ENCODE data around the gene CYP26C1. TPM values are rescaled to one million over a fixed set of nuclear protein-coding genes. Genes with fewer than 3 reads are reported as not detected.

The CYP26C1 gene
- total RNA-seq, 6 donors from 2014 or later: 0.22 to 0.46 (median 0.37) TPM; not detected in 1

GRCh38 chr10:93034426-93034825, 26.2 kb upstream of the CYP26C1 start:
- DNase-seq (no peak), ATAC-seq (ENCODE audit: low FRiP score in 2 of 2) (no peak)
- WGBS, 2 donors: 28 to 63% methylated on average over 1 of the region's 1 CpG
- no peak overlapping the region for H3K4me3 ChIP-seq
- no peaks in the 10 kb centered on the region for H3K36me3 ChIP-seq
- no peak overlapping the region for H3K27ac ChIP-seq
- TF ChIP-seq EP300 (IDR thresholded peaks at IDR 0.05) (no peak), POLR2A (IDR thresholded peaks at IDR 0.05) (no peak), POLR2AphosphoS5 (IDR thresholded peaks at IDR 0.05) (no peak)
- TF ChIP-seq, protein P1, sequence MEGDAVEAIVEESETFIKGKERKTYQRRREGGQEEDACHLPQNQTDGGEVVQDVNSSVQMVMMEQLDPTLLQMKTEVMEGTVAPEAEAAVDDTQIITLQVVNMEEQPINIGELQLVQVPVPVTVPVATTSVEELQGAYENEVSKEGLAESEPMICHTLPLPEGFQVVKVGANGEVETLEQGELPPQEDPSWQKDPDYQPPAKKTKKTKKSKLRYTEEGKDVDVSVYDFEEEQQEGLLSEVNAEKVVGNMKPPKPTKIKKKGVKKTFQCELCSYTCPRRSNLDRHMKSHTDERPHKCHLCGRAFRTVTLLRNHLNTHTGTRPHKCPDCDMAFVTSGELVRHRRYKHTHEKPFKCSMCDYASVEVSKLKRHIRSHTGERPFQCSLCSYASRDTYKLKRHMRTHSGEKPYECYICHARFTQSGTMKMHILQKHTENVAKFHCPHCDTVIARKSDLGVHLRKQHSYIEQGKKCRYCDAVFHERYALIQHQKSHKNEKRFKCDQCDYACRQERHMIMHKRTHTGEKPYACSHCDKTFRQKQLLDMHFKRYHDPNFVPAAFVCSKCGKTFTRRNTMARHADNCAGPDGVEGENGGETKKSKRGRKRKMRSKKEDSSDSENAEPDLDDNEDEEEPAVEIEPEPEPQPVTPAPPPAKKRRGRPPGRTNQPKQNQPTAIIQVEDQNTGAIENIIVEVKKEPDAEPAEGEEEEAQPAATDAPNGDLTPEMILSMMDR (IDR thresholded peaks at IDR 0.05): no peak
- H3K9me3 ChIP-seq: no peaks in the 10 kb centered on the region
- H3K4me1 ChIP-seq: no peaks in the 10 kb centered on the region
- H3K27me3 ChIP-seq: no peaks in the 10 kb centered on the region

- 96 to 97% methylated on average over 1 of the region's 1 CpG for WGBS, 2 donors
- TF ChIP-seq POLR2AphosphoS5 (IDR thresholded peaks at IDR 0.05): no peak
- TF ChIP-seq EP300 (IDR thresholded peaks at IDR 0.05): no peak
- TF ChIP-seq POLR2A (IDR thresholded peaks at IDR 0.05): no peak
- TF ChIP-seq, protein P1 (IDR thresholded peaks at IDR 0.05): no peak
- H3K27me3 ChIP-seq: no peaks in the 10 kb centered on the region
- H3K4me1 ChIP-seq: no peaks in the 10 kb centered on the region
- no peaks in the 10 kb centered on the region for H3K36me3 ChIP-seq
- no peak for ATAC-seq (ENCODE audit: low FRiP score in 2 of 2)
- no peak overlapping the region for H3K4me3 ChIP-seq
- no peaks in the 10 kb centered on the region for H3K9me3 ChIP-seq
- no peak overlapping the region for H3K27ac ChIP-seq
- DNase-seq: no peak
Measured at GRCh38 chr10:93039110-93039509, 21.5 kb upstream of the CYP26C1 start.

GRCh38 chr10:93039721-93040120, 20.9 kb upstream of the CYP26C1 start:
- ATAC-seq (ENCODE audit: low FRiP score in 2 of 2): no peak
- Histone ChIP-seq H3K4me1 (no peaks in the 10 kb centered on the region), H3K27ac (no peak overlapping the region), H3K27me3 (no peaks in the 10 kb centered on the region), H3K36me3 (no peaks in the 10 kb centered on the region), H3K9me3 (no peaks in the 10 kb centered on the region), H3K4me3 (no peak overlapping the region)
- TF ChIP-seq POLR2AphosphoS5 (IDR thresholded peaks at IDR 0.05) (no peak), POLR2A (IDR thresholded peaks at IDR 0.05) (no peak)
- TF ChIP-seq, protein P1 (IDR thresholded peaks at IDR 0.05): peak in 1 of 6 experiments; percentile 16
- WGBS, 2 donors: 35 to 47% methylated on average over 3 of the region's 3 CpGs
- DNase-seq: no peak

GRCh38 chr10:93054486-93054885, 6.1 kb upstream of the CYP26C1 start:
- 96 to 99% methylated on average over 3 of the region's 3 CpGs for WGBS, 2 donors
- TF ChIP-seq POLR2AphosphoS5 (IDR thresholded peaks at IDR 0.05) (no peak), EP300 (IDR thresholded peaks at IDR 0.05) (no peak), POLR2A (IDR thresholded peaks at IDR 0.05) (no peak)
- TF ChIP-seq, protein P1 (IDR thresholded peaks at IDR 0.05): no peak
- peaks cover 0 to 12% (median 2%) of the 10 kb centered on the region in 4 donors for H3K36me3 ChIP-seq
- DNase-seq (no peak), ATAC-seq (ENCODE audit: low FRiP score in 2 of 2) (no peak)
- H3K9me3 ChIP-seq: no peaks in the 10 kb centered on the region
- H3K4me1 ChIP-seq: no peaks in the 10 kb centered on the region
- no peak overlapping the region for H3K4me3 ChIP-seq
- H3K27ac ChIP-seq: no peak overlapping the region
- no peaks in the 10 kb centered on the region for H3K27me3 ChIP-seq

GRCh38 chr10:93058139-93058538, 2.5 kb upstream of the CYP26C1 start:
- Histone ChIP-seq H3K4me1 (peaks cover 15 to 29% (median 17%) of the 10 kb centered on the region in 4 donors), H3K27me3 (peaks cover 0 to 9% (median 1%) of the 10 kb centered on the region in 4 donors), H3K9me3 (no peaks in the 10 kb centered on the region), H3K4me3 (no peak overlapping the region), H3K27ac (no peak overlapping the region), H3K36me3 (peaks cover 0 to 17% (median 2%) of the 10 kb centered on the region in 4 donors)
- TF ChIP-seq POLR2A (IDR thresholded peaks at IDR 0.05) (no peak), EP300 (IDR thresholded peaks at IDR 0.05) (no peak), POLR2AphosphoS5 (IDR thresholded peaks at IDR 0.05) (no peak)
- TF ChIP-seq, protein P1 (IDR thresholded peaks at IDR 0.05): no peak
- no peak for ATAC-seq (ENCODE audit: low FRiP score in 2 of 2)
- WGBS, 2 donors: 93% methylated on average over 3 of the region's 3 CpGs
- DNase-seq: no peak

Data from upper lobe of left lung (tissue), 6 donors.